Mononuclear cell (primary cell): Measurements from ENCODE around the gene EPOP. TPM values are rescaled to one million over a fixed set of nuclear protein-coding genes. Genes with fewer than 3 reads are reported as not detected.

ENCODE experiments used
- H3K27me3 ChIP-seq: 2 replicates; pipeline ENCODE4 v1.6.0; 2011; ENCODE audit warnings: low read length, control low read depth; ENCODE audit not compliant: insufficient read depth
- H3K4me1 ChIP-seq: 2 replicates; pipeline ENCODE4 v1.5.1; 2011; ENCODE audit warnings: mild to moderate bottlenecking, low read length, control low read depth; ENCODE audit not compliant: insufficient read depth
- H3K4me3 ChIP-seq: 2 replicates; pipeline ENCODE4 v1.5.1; 2011; ENCODE audit warnings: mild to moderate bottlenecking, low read length, moderate library complexity
- H3K9me3 ChIP-seq: 2 replicates; pipeline ENCODE4 v1.5.1; 2011; ENCODE audit warnings: low read depth, mild to moderate bottlenecking, control low read depth, low read length
- total RNA-seq: library from RNA; depleted of rRNA; stranded (reverse); fragments of >200 nt; gene quantifications from one replicate; pipeline ENCODE4 v1.2.3, GENCODE V29; 2012

The EPOP gene
- total RNA-seq, 1 donor = 0.63 TPM

GRCh38 chr17:38698760-38699159 is 24.0 kb upstream of the EPOP start:
- Histone ChIP-seq H3K9me3 (no peaks in the 10 kb centered on the region), H3K27me3 (no peaks in the 10 kb centered on the region), H3K4me3 (no peak overlapping the region), H3K4me1 (peaks cover 43% of the 10 kb centered on the region)

- Histone ChIP-seq H3K27me3 (no peaks in the 10 kb centered on the region), H3K4me1 (peaks cover 31% of the 10 kb centered on the region), H3K4me3 (no peak overlapping the region), H3K9me3 (no peaks in the 10 kb centered on the region)
Observed at GRCh38 chr17:38697061-38697820, 22.5 kb upstream of the EPOP start.

GRCh38 chr17:38693700-38694329 is 19.1 kb upstream of the EPOP start:
- Histone ChIP-seq H3K4me3 (no peak overlapping the region), H3K9me3 (no peaks in the 10 kb centered on the region), H3K4me1 (peaks cover 12% of the 10 kb centered on the region), H3K27me3 (no peaks in the 10 kb centered on the region)

- Histone ChIP-seq H3K27me3 (no peaks in the 10 kb centered on the region), H3K9me3 (no peaks in the 10 kb centered on the region), H3K4me3 (no peak overlapping the region), H3K4me1 (peaks cover 5% of the 10 kb centered on the region)
Observed at GRCh38 chr17:38691154-38691553, 16.4 kb upstream of the EPOP start.

GRCh38 chr17:38690386-38690785 is 15.6 kb upstream of the EPOP start:
- Histone ChIP-seq H3K4me3 (no peak overlapping the region), H3K4me1 (peaks cover 4% of the 10 kb centered on the region), H3K9me3 (no peaks in the 10 kb centered on the region), H3K27me3 (no peaks in the 10 kb centered on the region)

- no peaks in the 10 kb centered on the region for H3K27me3 ChIP-seq
- no peak overlapping the region for H3K4me3 ChIP-seq
- H3K9me3 ChIP-seq = no peaks in the 10 kb centered on the region
- H3K4me1 ChIP-seq = peaks cover 6% of the 10 kb centered on the region
Observed at GRCh38 chr17:38687286-38687685, 12.5 kb upstream of the EPOP start.

- Histone ChIP-seq H3K27me3 (no peaks in the 10 kb centered on the region), H3K4me3 (no peak overlapping the region), H3K9me3 (no peaks in the 10 kb centered on the region), H3K4me1 (peaks cover 6% of the 10 kb centered on the region)
Observed at GRCh38 chr17:38685491-38685890, 10.7 kb upstream of the EPOP start.

- Histone ChIP-seq H3K4me1 (peaks cover 6% of the 10 kb centered on the region), H3K9me3 (no peaks in the 10 kb centered on the region), H3K4me3 (no peak overlapping the region), H3K27me3 (peaks cover 7% of the 10 kb centered on the region)
Observed at GRCh38 chr17:38681096-38681495, 6.3 kb upstream of the EPOP start.

GRCh38 chr17:38677819-38678218 is 3.1 kb upstream of the EPOP start:
- Histone ChIP-seq H3K4me3 (no peak overlapping the region), H3K4me1 (peaks cover 23% of the 10 kb centered on the region), H3K27me3 (peaks cover 30% of the 10 kb centered on the region), H3K9me3 (no peaks in the 10 kb centered on the region)

- Histone ChIP-seq H3K27me3 (peaks cover 40% of the 10 kb centered on the region), H3K4me3 (no peak overlapping the region), H3K9me3 (no peaks in the 10 kb centered on the region), H3K4me1 (peaks cover 23% of the 10 kb centered on the region)
Observed at GRCh38 chr17:38676706-38677504, 2.1 kb upstream of the EPOP start.

GRCh38 chr17:38674014-38674748 is 576 bp downstream of the EPOP start:
- Histone ChIP-seq H3K9me3 (no peaks in the 10 kb centered on the region), H3K27me3 (peaks cover 60% of the 10 kb centered on the region), H3K4me1 (peaks cover 23% of the 10 kb centered on the region), H3K4me3 (peak overlapping the region; percentile 40)

GRCh38 chr17:38673707-38674013 is 1.1 kb downstream of the EPOP start:
- Histone ChIP-seq H3K9me3 (no peaks in the 10 kb centered on the region), H3K4me3 (no peak overlapping the region), H3K27me3 (peaks cover 66% of the 10 kb centered on the region), H3K4me1 (peaks cover 23% of the 10 kb centered on the region)

GRCh38 chr17:38672788-38673706 is 1.7 kb downstream of the EPOP start:
- H3K4me3 ChIP-seq = no peak overlapping the region
- peaks cover 72% of the 10 kb centered on the region for H3K27me3 ChIP-seq
- H3K4me1 ChIP-seq = peaks cover 23% of the 10 kb centered on the region
- H3K9me3 ChIP-seq = no peaks in the 10 kb centered on the region
